Right lobe of liver (tissue), 6 donors: ENCODE results near the gene SUCLG1. TPM values are rescaled to one million over a fixed set of nuclear protein-coding genes. Genes with fewer than 3 reads are reported as not detected.
"Not testable (repeated sequence)": the region's sequence is repeated elsewhere in the genome, so short reads cannot be mapped to it uniquely, and the experiment has no call there.

Experiments used
- ATAC-seq, 4 donors: fragments of 200-7000 bp; cut with Tn5 transposase; one replicate each; pipeline ENCODE4 v1.9.1; 2020; ENCODE audit warnings: mild to moderate bottlenecking in 4 of 4, moderate library complexity in 4 of 4
- DNase-seq, 3 donors: peaks; one replicate each; pipeline ENCODE4 v3.0.0-alpha.2; 2020
- H3K27ac ChIP-seq, 3 donors: fragments of 200-600 bp; one replicate each; pipeline ENCODE4 v1.8.0; 2022
- H3K27me3 ChIP-seq, 2 donors: fragments of 200-600 bp; one replicate each; pipeline ENCODE4 v1.8.0; 2022
- H3K36me3 ChIP-seq, 4 donors: fragments of 200-600 bp; sonication (generic) in 1 of 4; one replicate each; pipeline versions ENCODE4 v1.5.1 to v1.8.0; 2017 to 2022; ENCODE audit warnings: control low read depth in 1 of 4
- H3K4me1 ChIP-seq, 4 donors: fragments of 200-600 bp; sonication (generic) in 1 of 4; one replicate each; pipeline versions ENCODE4 v1.5.1 to v1.8.0; 2017 to 2022; ENCODE audit warnings: control low read depth in 1 of 4
- H3K4me3 ChIP-seq, 3 donors: fragments of 200-600 bp; one replicate each; pipeline ENCODE4 v1.8.0; 2022
- H3K9me3 ChIP-seq, 4 donors: fragments of 200-600 bp; sonication (generic) in 1 of 4; one replicate each; pipeline versions ENCODE4 v1.5.1 to v1.8.0; 2017 to 2022; ENCODE audit warnings: control low read depth in 1 of 4
- CTCF ChIP-seq, 4 donors: fragments of 200-600 bp in 3 of 4; fragments of 450-650 bp in 1 of 4; IDR thresholded peaks; one replicate each; pipeline versions ENCODE4 v1.5.1 to v1.8.0; 2016 to 2022; ENCODE audit warnings: antibody characterized with exemption in 4 of 4, mild to moderate bottlenecking in 2 of 4
- POLR2A ChIP-seq: fragments of 450-650 bp; IDR thresholded peaks from one replicate; pipeline ENCODE4 v1.6.1; 2017; ENCODE audit warnings: antibody characterized with exemption, mild to moderate bottlenecking
- WGBS: methylation state at CpG from one replicate; pipeline ENCODE4 v1.1.6; 2018; ENCODE audit warnings: low coverage, low lambda C conversion rate; ENCODE audit not compliant: insufficient coverage; ENCODE audit errors: missing lambda C conversion rate; 5-methylcytosine and 5-hydroxymethylcytosine counted together
- intact Hi-C, 2 donors: fragments of 100-400 bp; cut with DNase I; formaldehyde crosslinking; loops; one replicate each; pipeline versions ENCODE4 v1.11.2 to v1.14.1; 2022
- total RNA-seq, 6 experiments: library from RNA; depleted of rRNA in 2 of 6; stranded (reverse); fragments of >200 nt in 2 of 6; fragmentation: NEBNext Ultra II Directional in 3 of 6; extraction: Animal tissue kit (Norgen Biotek cat#: 25700) in 3 of 6; gene quantifications; one replicate each; pipeline versions ENCODE4 v1.1.0 to v1.2.4, GENCODE V29; 2016 to 2023
- donor health status: DM: no; HTN: yes; CAD: no.
- donor health status: DM: no; HTN: no; CAD: no.
- donor health status: DM: no; HTN: no; CAD: no.
- donor health status: DM: no; HTN: yes; CAD: no.
- donor health status: DM: no; HTN: yes; CAD: no.

SUCLG1 gene
- total RNA-seq, 6 experiments from 2014 or later: 73.4 to 86.7 (median 82.8) TPM

- ATAC-seq: peak in 1 of 4 donors; percentile 25
- intact Hi-C loops: no loop called here
- no peak overlapping the region for H3K4me3 ChIP-seq
- no peak for TF ChIP-seq CTCF (IDR thresholded peaks at IDR 0.05)
- no peak for TF ChIP-seq POLR2A
- no peak for DNase-seq
- peaks cover 3 to 21% (median 6%) of the 10 kb centered on the region in 4 donors for H3K36me3 ChIP-seq
- WGBS: no CpG with 5 or more reads among the region's 2 CpGs
- H3K27me3 ChIP-seq: no peaks in the 10 kb centered on the region
- no peak overlapping the region for H3K27ac ChIP-seq
- no peaks in the 10 kb centered on the region for H3K4me1 ChIP-seq
- no peaks in the 10 kb centered on the region for H3K9me3 ChIP-seq
These were observed 37.9 kb downstream of the SUCLG1 start for GRCh38 chr2:84421197-84421596.

GRCh38 chr2:84417453-84418145, 41.5 kb downstream of the SUCLG1 start:
- H3K27ac ChIP-seq: no peak overlapping the region
- TF ChIP-seq POLR2A: no peak
- no peak for TF ChIP-seq CTCF (IDR thresholded peaks at IDR 0.05)
- ATAC-seq (no peak), DNase-seq (no peak)
- no peaks in the 10 kb centered on the region for H3K36me3 ChIP-seq
- H3K4me1 ChIP-seq: no peaks in the 10 kb centered on the region
- no peaks in the 10 kb centered on the region for H3K9me3 ChIP-seq
- WGBS: 76% methylated on average over 4 of the region's 4 CpGs
- H3K4me3 ChIP-seq: no peak overlapping the region
- intact Hi-C loops: no loop called here
- H3K27me3 ChIP-seq: no peaks in the 10 kb centered on the region

- H3K4me3 ChIP-seq: no peak overlapping the region
- no peaks in the 10 kb centered on the region for H3K36me3 ChIP-seq
- H3K9me3 ChIP-seq: no peaks in the 10 kb centered on the region
- no peak for ATAC-seq
- no peak overlapping the region for H3K27ac ChIP-seq
- no peaks in the 10 kb centered on the region for H3K27me3 ChIP-seq
- intact Hi-C loops: no loop called here
- 88% methylated on average over 1 of the region's 2 CpGs for WGBS
- no peaks in the 10 kb centered on the region for H3K4me1 ChIP-seq
- TF ChIP-seq POLR2A (no peak), CTCF (IDR thresholded peaks at IDR 0.05) (no peak)
- DNase-seq: no peak
These were observed 49.5 kb downstream of the SUCLG1 start for GRCh38 chr2:84409531-84409930.

- H3K4me3 ChIP-seq, H3K27me3 ChIP-seq, H3K36me3 ChIP-seq, H3K4me1 ChIP-seq, ATAC-seq, H3K27ac ChIP-seq, H3K9me3 ChIP-seq, DNase-seq, intact Hi-C loops: not testable (repeated sequence)
- 86% methylated on average over 3 of the region's 3 CpGs for WGBS
These were observed 57.0 kb downstream of the SUCLG1 start for GRCh38 chr2:84402111-84402510.

GRCh38 chr2:84399839-84400238, 59.2 kb downstream of the SUCLG1 start:
- H3K4me3 ChIP-seq, intact Hi-C loops, H3K27ac ChIP-seq, H3K9me3 ChIP-seq, DNase-seq, H3K27me3 ChIP-seq, H3K4me1 ChIP-seq, ATAC-seq, H3K36me3 ChIP-seq: not testable (repeated sequence)
- WGBS: 83% methylated on average over 1 of the region's 1 CpG
